K562 (cell line): Measurements from ENCODE around the gene EIF3I. TPM values are rescaled to one million over a fixed set of nuclear protein-coding genes. Genes with fewer than 3 reads are reported as not detected.
A peak's percentile ranks its signal among the peaks of the same experiment; 100 is the strongest.

Experiments used
- ELK1 ChIP-seq: sonication (generic); formaldehyde crosslinking; IDR thresholded peaks from 2 replicates; pipeline ENCODE4 v1.8.1; 2022; ENCODE audit warnings: missing genetic modification reagents
- FOXP1 ChIP-seq: sonication (generic); formaldehyde crosslinking; IDR thresholded peaks from 2 replicates; pipeline ENCODE4 v1.8.0; 2022; ENCODE audit warnings: mild to moderate bottlenecking, missing genetic modification reagents
- HMG20B ChIP-seq: fragments of 250-450 bp; sonication (Bioruptor Pico); IDR thresholded peaks from 2 replicates; pipeline ENCODE4 v1.5.0; 2021; ENCODE audit warnings: mild to moderate bottlenecking
- KDM5B ChIP-seq: fragments of 200-600 bp; sonication (generic); IDR thresholded peaks from 2 replicates; pipeline ENCODE4 v1.6.1; 2012; ENCODE audit warnings: low read depth, mild to moderate bottlenecking, moderate library complexity, low read length, control low read depth, inconsistent platforms; ENCODE audit not compliant: insufficient replicate concordance
- NBN ChIP-seq: fragments of 450-650 bp; IDR thresholded peaks from 2 replicates; pipeline ENCODE4 v1.6.1; 2016; ENCODE audit warnings: low read depth, mild to moderate bottlenecking
- NFXL1 ChIP-seq: fragments of 450-650 bp; formaldehyde crosslinking; IDR thresholded peaks from 2 replicates; pipeline ENCODE4 v1.4.0; 2021; ENCODE audit warnings: mild to moderate bottlenecking
- NONO ChIP-seq, 2 experiments: fragments of 200-400 bp in 1 of 2; fragments of 450-650 bp in 1 of 2; formaldehyde crosslinking in 1 of 2; IDR thresholded peaks; 2 replicates each; pipeline ENCODE4 v1.6.1; 2017; ENCODE audit warnings: low read depth in 2 of 2, mild to moderate bottlenecking in 2 of 2, moderate library complexity in 2 of 2, low read length in 1 of 2
- NR2C2 ChIP-seq, 2 experiments: fragments of 200-800 bp in 1 of 2; sonication (Bioruptor generic) in 1 of 2; sonication (generic) in 1 of 2; formaldehyde crosslinking in 1 of 2; IDR thresholded peaks; 2 replicates each; pipeline versions ENCODE4 v1.6.1 to v1.8.0; 2016 to 2022; ENCODE audit warnings: mild to moderate bottlenecking in 1 of 2, missing compliant biosample characterization in 1 of 2, missing genetic modification characterization in 1 of 2, missing genetic modification reagents in 1 of 2
- PREB ChIP-seq: sonication (generic); formaldehyde crosslinking; IDR thresholded peaks from 2 replicates; pipeline ENCODE4 v1.8.1; 2023; ENCODE audit warnings: mild to moderate bottlenecking, missing genetic modification reagents
- RBBP5 ChIP-seq: fragments of 200-600 bp; sonication (generic); IDR thresholded peaks from 2 replicates; pipeline ENCODE4 v1.6.1; 2012; ENCODE audit warnings: borderline replicate concordance, mild to moderate bottlenecking, low read length, control low read depth, inconsistent platforms; ENCODE audit not compliant: insufficient read depth, poor library complexity, severe bottlenecking
- SNAPC5 ChIP-seq: fragments of 250-450 bp; sonication (Bioruptor Pico); IDR thresholded peaks from 2 replicates; pipeline ENCODE4 v1.8.0; 2021; ENCODE audit warnings: moderate library complexity, mild to moderate bottlenecking, inconsistent platforms
- THAP12 ChIP-seq: fragments of 250-450 bp; sonication (Bioruptor Pico); IDR thresholded peaks from 2 replicates; pipeline ENCODE4 v1.9.0; 2021; ENCODE audit warnings: mild to moderate bottlenecking, inconsistent platforms
- UBTF ChIP-seq, 2 experiments: IDR thresholded peaks; 2 replicates each; pipeline ENCODE4 v1.6.1; 2012; ENCODE audit warnings: improper control_type of control experiment in 2 of 2, low read depth in 2 of 2, low read length in 2 of 2, borderline replicate concordance in 1 of 2
- ZNF41 ChIP-seq: fragments of 250-450 bp; sonication (Bioruptor Pico); conservative IDR thresholded peaks from 2 replicates; pipeline ENCODE4 v1.4.0; 2020; ENCODE audit warnings: mild to moderate bottlenecking
- ZNF766 ChIP-seq: fragments of 200-800 bp; sonication (Bioruptor generic); conservative IDR thresholded peaks from 2 replicates; pipeline ENCODE4 v1.6.1; 2016; ENCODE audit warnings: missing genetic modification characterization, missing compliant biosample characterization
- ZNF830 ChIP-seq: fragments of 250-450 bp; sonication (Bioruptor Pico); IDR thresholded peaks from 2 replicates; pipeline ENCODE4 v1.5.0; 2021; ENCODE audit warnings: mild to moderate bottlenecking
- polyA plus RNA-seq, 8 experiments: library from polyadenylated mRNA; depleted of rRNA in 4 of 8; stranded (reverse) in 5 of 8; unstranded in 3 of 8; fragments of >200 nt; fragmentation: Nextera tagmentation in 2 of 8; fragmentation: Illumina TruSeq in 1 of 8; extraction: Ambion mirVana in 2 of 8; extraction: Trizol in 1 of 8; gene quantifications; 2 replicates each; pipeline versions ENCODE4 v1.2.1 to v1.2.3, GENCODE V29; 2011 to 2014; ENCODE audit warnings: inconsistent platforms in 1 of 8, missing spikeins in 1 of 8
- total RNA-seq, 7 experiments: library from RNA; depleted of rRNA in 6 of 7; stranded (reverse); fragments of >200 nt in 6 of 7; fragmentation: Illumina TruSeq in 2 of 7; extraction: Trizol in 2 of 7; gene quantifications; 2 replicates each; pipeline versions ENCODE4 v1.2.1 to v1.2.3, GENCODE V29; 2011 to 2021; ENCODE audit warnings: low replicate concordance in 1 of 7

Gene EIF3I
- total and polyA plus RNA-seq, 9 of the 15 experiments (the other 6 are each of a cell fraction or from before 2014, with no cell fraction given) = 414 to 1,526 (median 635) TPM

- TF ChIP-seq THAP12 (CRISPR knock-in tag) = 0 out of 2 replicates have a peak, but pooled peaks have one; percentile 42
- peak; percentile 42; the same call in 1 of the 2 replicates for TF ChIP-seq ZNF41
- peak; percentile 3 to 26; a peak in 2 of 4 replicates for TF ChIP-seq UBTF (IDR thresholded peaks at IDR 0.05; ENCODE audit: borderline replicate concordance in 1 of 2, low read depth in 2 of 2, low read length in 2 of 2)
- no peak for TF ChIP-seq SNAPC5 (CRISPR knock-in tag)
- no peak for TF ChIP-seq ZNF830 (CRISPR knock-in tag)
- 0 out of 4 replicates have a peak, but pooled peaks of 1 of the 2 experiments have one; percentile 13 for TF ChIP-seq NONO (IDR thresholded peaks at IDR 0.05; ENCODE audit: low read depth in 2 of 2, low read length in 1 of 2)
- TF ChIP-seq PREB (CRISPR knock-in tag) = no peak
- no peak for TF ChIP-seq ELK1 (CRISPR knock-in tag)
- no peak for TF ChIP-seq HMG20B (CRISPR knock-in tag)
- peak; percentile 49; the same call in 1 of the 2 replicates for TF ChIP-seq NBN
- TF ChIP-seq ZNF766 = 0 out of 2 replicates have a peak, but pooled peaks have one; percentile 20
- peak; percentile 71 for TF ChIP-seq RBBP5
- TF ChIP-seq FOXP1 (CRISPR knock-in tag) = peak; percentile 80
- peak; percentile 4 for TF ChIP-seq KDM5B
- TF ChIP-seq NFXL1 (CRISPR knock-in tag) = peak; percentile 75; the same call in 1 of the 2 replicates
- no peak for TF ChIP-seq NR2C2 (CRISPR knock-in tag; IDR thresholded peaks at IDR 0.05)
- TF ChIP-seq NR2C2 (tag; IDR thresholded peaks at IDR 0.05) = peak; percentile 70; the same call in 1 of the 2 replicates
Observed at GRCh38 chr1:32200226-32201010, 21.8 kb upstream of the EIF3I start, which contains the start of gene CCDC28B (continued).
